Activated CD8-positive, alpha-beta memory T cell treated with anti-CD3 and anti-CD28 coated beads for 36 hours (primary cell): ENCODE data around the gene EFEMP2. TPM values are rescaled to one million over a fixed set of nuclear protein-coding genes. Genes with fewer than 3 reads are reported as not detected.

ENCODE experiments used
- CTCF ChIA-PET: fragments of 350-600 bp; sonication (Branson Sonifier 250); formaldehyde crosslinking; loops from one replicate; lab custom pipeline; 2021; ENCODE audit warnings: antibody characterized with exemption; lab: Charles Lee
- POLR2A ChIA-PET: fragments of 350-600 bp; sonication (Branson Sonifier 250); formaldehyde crosslinking; loops from one replicate; lab custom pipeline; 2021; ENCODE audit warnings: antibody characterized with exemption; lab: Charles Lee
- total RNA-seq, 2 experiments: library from RNA; stranded (reverse); gene quantifications; one replicate each; pipeline ENCODE4 v1.2.3, GENCODE V29; 2021

Gene EFEMP2
- 1 to 10 TPM; 3.7 to 5.7 TPM for total RNA-seq

DNA sequence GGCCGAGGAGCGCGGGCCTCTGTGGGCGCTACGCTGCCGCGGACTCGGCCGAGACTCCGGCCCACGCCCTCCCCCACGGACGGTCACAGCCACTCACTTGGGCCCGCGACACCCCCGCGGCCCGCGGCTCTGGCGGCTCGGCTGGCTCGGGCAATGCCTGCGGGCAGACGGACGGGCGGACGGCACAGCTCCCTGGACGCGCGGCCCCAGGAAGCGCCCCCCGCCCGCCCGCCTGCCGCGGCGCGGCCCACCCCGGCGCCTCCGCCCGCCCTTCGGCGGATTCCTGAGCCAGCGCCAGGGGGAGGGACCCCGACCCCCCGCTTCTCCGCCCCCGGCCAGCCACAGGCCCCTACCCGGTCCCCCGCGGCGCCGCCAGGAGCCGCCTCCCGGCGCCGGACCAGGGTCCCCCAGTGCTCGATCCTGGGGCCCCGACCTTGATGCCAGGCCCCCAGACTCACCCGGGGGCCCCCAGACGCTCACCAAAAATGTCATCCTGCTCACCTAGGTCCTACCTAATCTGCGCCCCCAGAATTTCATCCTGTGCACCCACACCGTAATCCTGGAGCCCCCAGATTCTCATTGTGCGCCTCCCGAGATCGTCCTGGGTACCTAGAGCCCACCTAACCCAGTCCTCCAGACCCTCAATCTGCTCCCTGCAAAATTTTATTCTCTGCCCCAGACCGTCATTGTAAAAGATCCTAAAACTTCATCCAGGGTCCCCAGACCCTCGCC, at the start of gene EFEMP2:
TSS of gene EFEMP2 (minus strand) at position 215 of the 732 bp plus-strand sequence. CDS start 446 bp downstream, outside the sequence.
- ChIA-PET CTCF (interaction anchor here (2.6 to 9.7 kb wide), 4 partner anchors 12 to 15 kb away, joined by 27 to 98 read pairs (median 42); partner anchors contain the start of genes CCDC85B, FIBP and MUS81), POLR2A (interaction anchor here (1.1 to 2.0 kb wide), 4 partner anchors 14 to 29 kb away, joined by 3 to 19 read pairs (median 10); partner anchors contain the start of genes CCDC85B, CFL1 and MUS81)

DNA sequence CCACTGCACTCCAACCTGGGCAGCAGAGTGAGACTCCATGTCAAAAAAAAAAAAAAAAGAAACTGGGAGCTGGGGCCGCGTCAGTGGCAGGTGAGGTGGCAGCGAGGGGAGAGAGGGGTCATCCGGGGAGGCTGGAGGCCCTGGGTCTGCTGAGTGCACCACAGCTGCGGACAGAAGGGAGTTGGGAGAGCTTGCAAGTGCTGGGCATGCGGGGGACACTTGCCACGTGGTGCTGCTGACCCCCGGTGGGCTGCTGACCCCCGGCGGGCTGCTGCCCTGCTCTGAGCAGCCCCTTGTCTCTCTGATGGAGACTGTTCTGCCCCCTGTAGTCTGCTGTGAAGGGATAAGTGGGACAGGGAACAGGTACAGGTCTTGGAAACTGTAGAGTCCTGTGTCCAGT, 49.3 kb upstream of the EFEMP2 start:
- ChIA-PET POLR2A (interaction anchor here (0.5 to 0.8 kb wide), 3 partner anchors 31 to 614 kb away, joined by 3 read pairs; partner anchors contain the start of gene CCDC85B), CTCF (interaction anchor here (1.2 to 3.4 kb wide), 3 partner anchors 24 to 37 kb away, joined by 3 to 13 read pairs (median 10); partner anchors contain the start of gene CCDC85B)

DNA sequence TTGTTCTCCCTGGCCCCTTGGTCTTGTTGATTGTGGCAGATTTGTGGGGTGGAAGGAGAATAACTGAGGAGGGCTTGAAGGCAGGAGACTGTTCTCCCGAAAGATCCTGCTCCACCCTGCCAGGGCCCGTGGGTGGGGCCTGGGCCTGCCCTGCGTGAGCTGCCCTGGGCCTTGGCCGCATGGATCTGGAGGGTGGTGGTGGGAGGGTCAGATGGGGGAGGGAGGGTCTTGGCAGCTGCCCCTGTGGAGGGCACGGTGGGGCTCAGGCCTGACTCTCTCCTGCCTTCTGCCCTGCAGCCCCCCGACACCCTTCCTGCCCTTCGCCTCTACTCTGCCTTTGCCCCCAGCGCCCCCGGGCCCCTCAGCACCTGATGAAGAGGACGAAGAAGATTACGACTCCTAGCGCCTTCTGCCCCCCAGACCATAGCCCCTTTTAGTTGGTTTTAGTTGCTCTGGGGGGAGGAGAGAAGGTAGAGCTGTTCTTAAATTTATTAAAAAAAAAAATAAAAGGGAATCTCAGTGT, 48.5 kb upstream of the EFEMP2 start:
- CTCF ChIA-PET: interaction anchor here (3.2 to 3.4 kb wide), 2 partner anchors 30 to 36 kb away, joined by 10 to 13 read pairs; partner anchors contain the start of gene CCDC85B
- POLR2A ChIA-PET: interaction anchor here (0.6 kb wide), 1 partner anchor 36 kb away, joined by 3 read pairs; no protein-coding TSS in a partner anchor

GRCh38 chr11:65920372-65920802, 47.8 kb upstream of the EFEMP2 start:
- POLR2A ChIA-PET: no interaction called here
- CTCF ChIA-PET: interaction anchor here (0.6 to 3.4 kb wide), 3 partner anchors 30 to 831 kb away, joined by 3 to 13 read pairs (median 10); partner anchors contain the start of gene CCDC85B

DNA sequence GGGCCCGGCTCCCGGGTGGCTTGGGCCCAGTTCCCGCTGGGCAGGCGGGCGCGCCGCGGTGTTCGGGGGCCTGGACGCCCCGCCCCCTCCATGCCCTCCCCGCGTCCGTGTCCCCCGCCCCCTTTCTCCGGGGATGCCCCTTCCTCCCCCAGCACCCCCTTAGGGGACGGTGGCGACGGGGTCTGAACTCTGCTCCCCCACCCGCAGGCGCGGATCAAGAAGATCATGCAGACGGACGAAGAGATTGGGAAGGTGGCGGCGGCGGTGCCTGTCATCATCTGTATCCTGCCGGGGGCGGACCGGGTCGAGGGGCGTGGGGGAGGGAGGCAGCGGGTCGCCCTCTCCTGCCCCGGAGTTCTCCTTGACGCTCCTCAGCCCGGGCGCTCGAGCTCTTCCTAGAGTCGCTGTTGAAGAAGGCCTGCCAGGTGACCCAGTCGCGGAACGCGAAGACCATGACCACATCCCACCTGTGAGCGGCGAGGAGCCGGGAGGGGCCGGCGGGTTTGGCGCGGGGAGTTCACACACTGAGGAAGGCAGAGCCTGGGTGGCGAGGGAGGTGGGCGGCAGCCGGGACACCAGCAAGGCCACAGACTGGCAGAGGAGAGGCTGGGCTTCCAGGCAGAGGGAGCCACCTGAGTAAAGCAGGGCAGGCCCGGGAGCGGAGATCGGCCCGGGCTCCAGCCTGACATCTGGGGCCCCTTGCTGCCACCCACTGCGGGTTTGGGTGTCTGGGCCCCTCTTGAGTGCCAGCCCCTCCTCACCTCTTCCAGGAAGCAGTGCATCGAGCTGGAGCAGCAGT, 47.2 kb upstream of the EFEMP2 start:
- CTCF ChIA-PET: interaction anchor here (0.6 to 3.2 kb wide), 2 partner anchors 29 to 831 kb away, joined by 3 to 10 read pairs; partner anchors contain the start of gene CCDC85B
- POLR2A ChIA-PET: no interaction called here

DNA sequence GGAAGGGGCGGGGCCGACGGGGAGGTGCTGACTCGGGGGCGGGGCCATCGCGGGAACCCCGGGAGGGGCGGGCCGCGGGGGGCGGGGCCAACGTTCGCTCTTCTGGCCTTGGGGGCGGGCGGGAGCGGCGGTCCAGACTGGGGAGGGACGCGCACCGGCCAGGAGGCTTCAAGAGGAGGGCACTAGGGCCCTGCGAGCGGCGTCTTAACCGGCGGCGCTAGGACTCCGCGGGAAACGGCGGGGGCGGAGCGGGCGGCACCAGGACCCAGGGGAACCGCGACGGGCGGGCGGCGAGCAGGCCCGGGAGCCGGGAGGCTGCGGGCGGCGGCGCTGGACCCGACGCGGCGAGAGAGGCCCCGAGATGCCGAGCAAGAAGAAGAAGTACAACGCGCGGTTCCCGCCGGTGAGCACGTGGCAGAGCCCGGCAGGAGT, 46.6 kb upstream of the EFEMP2 start, which contains the start of gene DRAP1:
TSS of gene DRAP1 (plus strand) at position 286 of the 432 bp plus-strand sequence. CDS start at position 362, 76 bp downstream.
- CTCF ChIA-PET: interaction anchor here (1.1 to 1.8 kb wide), 2 partner anchors 18 to 30 kb away, joined by 4 to 13 read pairs; partner anchors contain the start of genes CCDC85B and FIBP
- POLR2A ChIA-PET: interaction anchor here (1.0 kb wide), 1 partner anchor 28 kb away, joined by 4 read pairs; the partner anchor contains the start of gene CCDC85B

DNA sequence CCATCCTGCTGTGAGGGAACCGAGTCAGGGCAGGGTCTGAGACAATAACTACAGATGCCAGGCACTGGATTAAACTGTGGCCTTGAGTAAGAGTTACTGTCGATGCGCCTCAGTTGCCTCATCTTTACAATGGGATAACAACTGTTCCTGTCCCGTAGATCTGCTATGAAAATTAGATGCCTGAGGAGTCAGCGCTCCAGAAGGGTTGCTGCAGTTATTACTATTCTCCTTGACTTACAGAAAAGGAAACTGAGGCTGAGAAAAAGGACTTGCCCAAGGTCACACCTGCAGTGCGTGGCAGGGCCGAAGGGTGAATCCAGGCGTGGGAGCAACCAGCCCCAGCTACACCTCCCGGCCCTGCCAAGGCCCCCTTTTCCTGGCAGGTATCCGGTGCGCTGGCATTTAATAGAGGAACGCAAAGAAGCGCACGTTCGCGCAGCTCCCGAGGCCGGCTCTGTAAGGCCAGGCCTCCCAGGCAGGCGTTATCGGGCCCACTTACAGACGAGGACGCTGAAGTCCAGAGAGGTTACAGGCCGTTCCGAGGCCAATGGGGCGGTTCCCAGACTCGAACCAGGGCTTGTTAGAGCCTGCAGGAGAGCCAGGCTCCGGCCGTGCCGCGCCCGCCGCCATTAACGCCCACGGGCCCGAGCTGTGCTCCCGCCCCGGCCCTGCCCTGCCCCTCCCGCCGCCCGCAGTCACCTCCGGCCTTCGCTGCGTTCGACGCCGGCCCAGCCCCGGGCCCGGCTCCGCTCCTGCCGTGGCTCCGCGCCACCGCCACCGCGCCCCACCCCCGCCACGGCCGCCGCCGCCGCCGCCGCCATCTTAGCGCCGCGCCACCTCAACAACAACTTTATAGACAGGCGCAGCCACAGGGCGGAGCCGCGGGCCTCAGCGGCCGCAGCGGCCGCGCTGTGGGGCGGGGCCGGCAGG, 45.9 kb upstream of the EFEMP2 start, which contains the start of gene C11orf68:
TSS of gene C11orf68 (minus strand) at position 852 of the 930 bp plus-strand sequence. CDS start at position 821, 31 bp downstream.
- CTCF ChIA-PET: interaction anchor here (0.9 to 1.8 kb wide), 5 partner anchors 17 to 101 kb away, joined by 3 to 13 read pairs (median 4); partner anchors contain the start of genes CCDC85B and FIBP

DNA sequence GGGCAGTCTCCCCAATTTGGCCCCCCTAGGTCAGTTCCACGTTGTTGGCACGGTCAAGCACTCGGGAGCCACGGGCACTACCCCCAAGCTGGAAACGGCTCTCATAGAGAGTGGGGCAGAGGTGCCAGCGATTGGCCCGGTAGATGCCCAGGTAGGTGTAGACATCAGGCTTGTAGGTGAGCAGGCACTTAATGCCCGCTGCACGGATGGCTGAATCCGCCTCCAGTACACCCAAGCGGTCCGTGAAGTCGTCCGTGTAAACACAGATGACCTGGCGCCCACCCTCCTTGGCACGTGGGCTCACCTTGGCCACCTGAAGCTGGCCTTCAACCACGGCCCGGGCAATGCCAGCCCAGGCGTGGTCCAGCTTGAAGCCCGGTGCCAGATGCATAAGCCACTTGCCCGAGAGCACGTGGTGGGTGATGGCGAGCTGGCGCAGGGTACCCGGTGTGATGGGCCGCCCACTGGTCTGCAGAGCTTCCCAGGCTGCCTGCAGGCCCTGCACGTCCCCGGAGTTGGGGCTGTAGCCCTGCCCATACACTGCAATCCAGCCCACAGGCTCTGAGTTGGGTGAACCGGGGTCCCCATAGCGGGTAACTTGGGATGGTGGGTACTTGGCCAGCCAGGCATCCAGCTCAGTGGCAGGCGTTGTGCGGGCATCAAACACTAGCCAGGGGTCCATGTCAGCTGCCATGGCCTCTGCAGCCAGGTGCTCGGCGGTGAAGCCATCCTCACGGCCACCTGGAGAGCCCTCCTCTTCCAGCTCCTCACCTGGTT, 45.0 kb upstream of the EFEMP2 start:
- ChIA-PET POLR2A (interaction anchor here (0.6 to 1.4 kb wide), 6 partner anchors 9 to 44 kb away, joined by 3 to 11 read pairs (median 4); partner anchors contain the start of genes FIBP, FOSL1 and SART1), CTCF (interaction anchor here (0.9 to 1.8 kb wide), 5 partner anchors 16 to 100 kb away, joined by 3 to 13 read pairs (median 4); partner anchors contain the start of genes CCDC85B and FIBP)

More for the DNA sequence above, 45.9 kb upstream of the EFEMP2 start, which contains the start of gene C11orf68:
- POLR2A ChIA-PET: interaction anchor here (0.6 to 1.4 kb wide), 7 partner anchors 10 to 43 kb away, joined by 3 to 11 read pairs (median 4); partner anchors contain the start of genes CCDC85B, FIBP, FOSL1 and SART1

DNA sequence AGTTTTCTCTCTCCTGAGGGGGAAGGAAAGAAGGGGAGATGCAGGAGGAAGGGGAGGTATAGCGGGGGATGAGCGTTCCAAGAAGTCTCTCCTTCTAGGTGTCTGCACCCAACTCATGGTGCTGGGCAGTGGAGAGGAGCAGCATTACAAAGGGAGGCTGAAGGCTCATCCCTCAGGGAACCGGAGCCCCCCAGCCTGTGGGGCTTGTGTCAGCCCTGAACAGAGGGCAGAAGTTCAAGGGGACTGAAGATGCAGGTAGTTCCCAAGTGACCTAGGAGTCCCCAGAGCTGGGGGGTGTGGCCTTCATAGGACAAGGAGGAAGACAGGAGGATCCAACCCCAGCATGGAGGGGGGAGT, 44.5 kb upstream of the EFEMP2 start:
- CTCF ChIA-PET: interaction anchor here (1.2 to 1.8 kb wide), 3 partner anchors 28 to 100 kb away, joined by 3 to 13 read pairs (median 4); partner anchors contain the start of genes CCDC85B and FIBP
- POLR2A ChIA-PET: interaction anchor here (1.0 to 1.4 kb wide), 3 partner anchors 17 to 28 kb away, joined by 3 to 11 read pairs (median 4); partner anchors contain the start of genes FIBP and FOSL1

DNA sequence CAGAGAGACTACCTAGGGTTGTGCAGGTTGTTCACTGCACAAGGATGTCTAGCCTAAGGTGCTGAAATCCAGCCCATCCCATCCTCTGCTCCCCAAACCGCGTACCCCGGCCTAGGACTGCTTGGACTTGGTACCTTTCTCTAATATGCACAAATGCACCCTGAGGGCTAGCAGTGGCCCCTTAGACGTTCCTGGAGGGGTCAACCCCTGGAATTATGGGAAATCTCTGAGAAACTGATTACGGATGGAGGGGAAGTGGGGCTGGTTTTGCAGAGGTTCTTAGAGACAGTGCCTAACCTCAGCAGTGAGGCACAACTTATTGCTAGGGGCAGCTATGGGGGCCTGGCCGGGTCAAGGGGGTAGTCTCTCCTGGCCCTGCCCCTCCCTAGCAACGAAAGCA, 43.8 kb upstream of the EFEMP2 start:
- ChIA-PET CTCF (no interaction called here), POLR2A (no interaction called here)

GRCh38 chr11:65915821-65916251, 43.2 kb upstream of the EFEMP2 start:
- ChIA-PET CTCF (no interaction called here), POLR2A (no interaction called here)

GRCh38 chr11:65915101-65915820, 42.7 kb upstream of the EFEMP2 start:
- POLR2A ChIA-PET: no interaction called here
- CTCF ChIA-PET: interaction anchor here (0.9 kb wide), 1 partner anchor 27 kb away, joined by 6 read pairs; the partner anchor contains the start of gene FIBP

DNA sequence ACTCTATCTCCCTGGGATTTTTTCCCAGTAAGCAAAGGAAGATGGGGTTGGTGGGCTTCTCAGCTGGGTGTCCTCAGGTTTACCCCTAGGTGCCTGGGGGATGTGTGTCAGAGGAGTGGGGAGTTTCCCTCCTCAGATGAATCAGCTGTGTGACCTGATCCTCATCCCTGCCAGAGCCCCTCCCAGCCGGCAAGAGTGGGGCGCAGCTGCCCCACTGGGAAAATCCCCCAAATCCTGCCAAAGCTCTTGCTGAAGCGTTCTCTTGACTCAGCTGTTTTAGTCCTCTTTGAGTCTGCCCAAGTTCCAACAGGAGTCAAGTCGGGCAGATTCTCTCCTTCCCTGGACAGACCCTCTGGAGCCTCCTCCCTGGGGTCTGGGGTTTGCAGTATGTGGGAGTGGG, 40.2 kb upstream of the EFEMP2 start:
- CTCF ChIA-PET: interaction anchor here (1.9 kb wide), 1 partner anchor 28 kb away, joined by 6 read pairs; no protein-coding TSS in a partner anchor
- POLR2A ChIA-PET: interaction anchor here (1.1 kb wide), 1 partner anchor 12 kb away, joined by 4 read pairs; the partner anchor contains the start of gene FOSL1

- ChIA-PET POLR2A (interaction anchor here (1.1 kb wide), 1 partner anchor 11 kb away, joined by 4 read pairs; the partner anchor contains the start of gene FOSL1), CTCF (interaction anchor here (0.7 to 1.9 kb wide), 3 partner anchors 10 to 34 kb away, joined by 3 to 6 read pairs (median 6); no protein-coding TSS in a partner anchor)
Measured at GRCh38 chr11:65911682-65912568, 39.3 kb upstream of the EFEMP2 start.
